Measurements from ENCODE around the gene SLC45A1. TPM values are rescaled to one million over a fixed set of nuclear protein-coding genes. Genes with fewer than 3 reads are reported as not detected.

The SLC45A1 gene
- total and polyA plus RNA-seq, 2 donors (not counting 1 experiment from before 2014, with no cell fraction given), result 0.54 to 0.64 TPM

GRCh38 chr1:8377271-8377981 is 59.5 kb downstream of the SLC45A1 start:
- Mint-ChIP-seq H3K4me1 (peaks cover 54% of the 10 kb centered on the region), H3K27ac (no peak overlapping the region), H3K27me3 (no peaks in the 10 kb centered on the region), H3K4me3 (no peak overlapping the region), H3K9me3 (ENCODE audit: insufficient read depth) (no peaks in the 10 kb centered on the region)
- intact Hi-C loops (cut with micrococcal nuclease), result no loop called here
- H3K4me3 ChIP-seq (ENCODE audit: control extremely low read depth in 1 of 5, extremely low read depth in 1 of 5, insufficient read depth in 1 of 5, low read depth in 2 of 5, low read length in 4 of 5), result no peak overlapping the region
- no peak overlapping the region for H3K9ac ChIP-seq (ENCODE audit: low read length)
- ATAC-seq (ENCODE audit: low read depth) (no peak), DNase-seq (no peak)
- ChIA-PET CTCF (interaction anchor here (1.0 to 2.1 kb wide), 4 partner anchors 133 to 471 kb away, joined by 3 to 8 read pairs (median 4); no protein-coding TSS in a partner anchor), POLR2A (no interaction called here)
- H3K27me3 ChIP-seq (replicated peaks in 1 of 4; ENCODE audit: control extremely low read depth in 1 of 4, control insufficient read depth in 3 of 4, insufficient read depth in 4 of 4, low read length in 3 of 4), result no peaks in the 10 kb centered on the region
- peaks cover 0 to 66% of the 10 kb centered on the region in 2 experiments for H3K36me3 ChIP-seq (replicated peaks in 1 of 2; ENCODE audit: control extremely low read depth in 1 of 2, control insufficient read depth in 1 of 2, extremely low read depth in 1 of 2, insufficient read depth in 2 of 2, low read length in 1 of 2)
- H3K4me1 ChIP-seq (ENCODE audit: control insufficient read depth in 2 of 2, insufficient read depth in 2 of 2, low read length in 2 of 2), result peaks cover 13 to 15% of the 10 kb centered on the region in 2 donors
- no peak overlapping the region for H2AFZ ChIP-seq (ENCODE audit: insufficient read depth, low read depth, low read length, poor library complexity, severe bottlenecking)
- H3K4me2 ChIP-seq (replicated peaks; ENCODE audit: low read depth, low read length, poor library complexity, severe bottlenecking), result no peak overlapping the region
- H3K27ac ChIP-seq (ENCODE audit: low read length in 2 of 2), result peak overlapping the region in 1 of 2 donors; percentile 27
- H3K9me3 ChIP-seq (ENCODE audit: control extremely low read depth in 1 of 3, control insufficient read depth in 2 of 3, insufficient read depth in 1 of 3, low read length in 2 of 3), result no peaks in the 10 kb centered on the region
- no peak for TF ChIP-seq EZH2 (IDR thresholded peaks at IDR 0.05; ENCODE audit: borderline replicate concordance, insufficient read depth, low read depth, low read length, poor library complexity, severe bottlenecking)
- TF ChIP-seq, protein P1, sequence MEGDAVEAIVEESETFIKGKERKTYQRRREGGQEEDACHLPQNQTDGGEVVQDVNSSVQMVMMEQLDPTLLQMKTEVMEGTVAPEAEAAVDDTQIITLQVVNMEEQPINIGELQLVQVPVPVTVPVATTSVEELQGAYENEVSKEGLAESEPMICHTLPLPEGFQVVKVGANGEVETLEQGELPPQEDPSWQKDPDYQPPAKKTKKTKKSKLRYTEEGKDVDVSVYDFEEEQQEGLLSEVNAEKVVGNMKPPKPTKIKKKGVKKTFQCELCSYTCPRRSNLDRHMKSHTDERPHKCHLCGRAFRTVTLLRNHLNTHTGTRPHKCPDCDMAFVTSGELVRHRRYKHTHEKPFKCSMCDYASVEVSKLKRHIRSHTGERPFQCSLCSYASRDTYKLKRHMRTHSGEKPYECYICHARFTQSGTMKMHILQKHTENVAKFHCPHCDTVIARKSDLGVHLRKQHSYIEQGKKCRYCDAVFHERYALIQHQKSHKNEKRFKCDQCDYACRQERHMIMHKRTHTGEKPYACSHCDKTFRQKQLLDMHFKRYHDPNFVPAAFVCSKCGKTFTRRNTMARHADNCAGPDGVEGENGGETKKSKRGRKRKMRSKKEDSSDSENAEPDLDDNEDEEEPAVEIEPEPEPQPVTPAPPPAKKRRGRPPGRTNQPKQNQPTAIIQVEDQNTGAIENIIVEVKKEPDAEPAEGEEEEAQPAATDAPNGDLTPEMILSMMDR (IDR thresholded peaks at IDR 0.05), result no peak
- H4K20me1 ChIP-seq (ENCODE audit: control insufficient read depth, insufficient read depth, low read length, poor library complexity, severe bottlenecking), result peaks cover 98% of the 10 kb centered on the region
- 97% methylated on average over 14 of the region's 17 CpGs for WGBS (ENCODE audit: insufficient coverage)
- H3K79me2 ChIP-seq (ENCODE audit: control insufficient read depth, insufficient read depth, low read length), result peaks cover 97% of the 10 kb centered on the region

- no peak for TF ChIP-seq EZH2 (IDR thresholded peaks at IDR 0.05; ENCODE audit: borderline replicate concordance, insufficient read depth, low read depth, low read length, poor library complexity, severe bottlenecking)
- TF ChIP-seq, protein P1 (IDR thresholded peaks at IDR 0.05), result no peak
- H3K9me3 ChIP-seq (ENCODE audit: control extremely low read depth in 1 of 3, control insufficient read depth in 2 of 3, insufficient read depth in 1 of 3, low read length in 2 of 3), result no peaks in the 10 kb centered on the region
- ChIA-PET POLR2A (no interaction called here), CTCF (interaction anchor here (1.4 kb wide), 1 partner anchor 349 kb away, joined by 4 read pairs; no protein-coding TSS in a partner anchor)
- no peaks in the 10 kb centered on the region for H3K27me3 ChIP-seq (replicated peaks in 1 of 4; ENCODE audit: control extremely low read depth in 1 of 4, control insufficient read depth in 3 of 4, insufficient read depth in 4 of 4, low read length in 3 of 4)
- H3K9me3 Mint-ChIP-seq (ENCODE audit: insufficient read depth), result no peaks in the 10 kb centered on the region
- peaks cover 62% of the 10 kb centered on the region for H3K4me1 Mint-ChIP-seq
- peaks cover 98% of the 10 kb centered on the region for H4K20me1 ChIP-seq (ENCODE audit: control insufficient read depth, insufficient read depth, low read length, poor library complexity, severe bottlenecking)
- no peaks in the 10 kb centered on the region for H3K27me3 Mint-ChIP-seq
- no peak for ATAC-seq (ENCODE audit: low read depth)
- intact Hi-C loops (cut with micrococcal nuclease), result no loop called here
- peak overlapping the region in 1 of 2 donors; percentile 35 for H3K27ac ChIP-seq (ENCODE audit: low read length in 2 of 2)
- peak overlapping the region; percentile 46 for H3K27ac Mint-ChIP-seq
- no peak overlapping the region for H3K4me2 ChIP-seq (replicated peaks; ENCODE audit: low read depth, low read length, poor library complexity, severe bottlenecking)
- no peak overlapping the region for H2AFZ ChIP-seq (ENCODE audit: insufficient read depth, low read depth, low read length, poor library complexity, severe bottlenecking)
- H3K36me3 ChIP-seq (replicated peaks in 1 of 2; ENCODE audit: control extremely low read depth in 1 of 2, control insufficient read depth in 1 of 2, extremely low read depth in 1 of 2, insufficient read depth in 2 of 2, low read length in 1 of 2), result peaks cover 0 to 58% of the 10 kb centered on the region in 2 experiments
- H3K9ac ChIP-seq (ENCODE audit: low read length), result no peak overlapping the region
- H3K79me2 ChIP-seq (ENCODE audit: control insufficient read depth, insufficient read depth, low read length), result peaks cover 97% of the 10 kb centered on the region
- no peak for DNase-seq
- H3K4me3 Mint-ChIP-seq, result no peak overlapping the region
- no peak overlapping the region for H3K4me3 ChIP-seq (ENCODE audit: control extremely low read depth in 1 of 5, extremely low read depth in 1 of 5, insufficient read depth in 1 of 5, low read depth in 2 of 5, low read length in 4 of 5)
- peaks cover 20 to 22% of the 10 kb centered on the region in 2 donors for H3K4me1 ChIP-seq (ENCODE audit: control insufficient read depth in 2 of 2, insufficient read depth in 2 of 2, low read length in 2 of 2)
- 60% methylated on average over 2 of the region's 4 CpGs for WGBS (ENCODE audit: insufficient coverage)
Measured at GRCh38 chr1:8378178-8378577, 60.3 kb downstream of the SLC45A1 start.
